PC-3 (cell line): Measurements from ENCODE around the gene STARD9. TPM values are rescaled to one million over a fixed set of nuclear protein-coding genes. Genes with fewer than 3 reads are reported as not detected.

ENCODE experiments used
- ATAC-seq: fragments of 200-7000 bp; cut with Tn5 transposase; 2 replicates; pipeline ENCODE4 v1.9.1; 2020; ENCODE audit warnings: mild to moderate bottlenecking, moderate library complexity
- BruUV-seq: library from RNA; stranded (reverse); fragments of 400-500 nt; replicated peaks from 2 replicates; lab custom pipeline; 2021; lab: Mats Ljungman, UMichigan
- CTCF ChIA-PET: fragments of 300-600 bp; sonication (Branson Sonifier 250); formaldehyde crosslinking; loops from one replicate; lab custom pipeline; 2022; ENCODE audit warnings: antibody characterized with exemption; lab: Charles Lee
- POLR2A ChIA-PET: fragments of 300-600 bp; sonication (Branson Sonifier 250); formaldehyde crosslinking; loops from one replicate; lab custom pipeline; 2022; ENCODE audit warnings: antibody characterized with exemption; ENCODE audit not compliant: unreplicated experiment; lab: Charles Lee
- DNase-seq: peaks from one replicate; pipeline ENCODE4 v3.0.0-alpha.2; 2015
- H2AFZ ChIP-seq: fragments of 300-600 bp; sonication (generic); 2 replicates; pipeline ENCODE4 v1.6.0; 2016; ENCODE audit warnings: antibody characterized with exemption, low read length
- H3F3A ChIP-seq: fragments of 300-600 bp; sonication (generic); one replicate; pipeline ENCODE4 v1.6.0; 2017; ENCODE audit warnings: antibody characterized with exemption, low read length, control low read depth, mild to moderate bottlenecking; ENCODE audit not compliant: unreplicated experiment
- H3K27ac ChIP-seq: fragments of 300-600 bp; sonication (generic); 2 replicates; pipeline ENCODE4 v1.5.1; 2016; ENCODE audit warnings: mild to moderate bottlenecking, low read length
- H3K27me3 ChIP-seq: fragments of 300-600 bp; sonication (generic); 2 replicates; pipeline ENCODE4 v1.6.1; 2016; ENCODE audit warnings: low read length, mixed read lengths
- H3K36me3 ChIP-seq: fragments of 300-600 bp; sonication (generic); 2 replicates; pipeline ENCODE4 v1.6.1; 2016; ENCODE audit warnings: low read depth, mixed run types, low read length, mixed read lengths
- H3K4me1 ChIP-seq: fragments of 300-600 bp; sonication (generic); 2 replicates; pipeline ENCODE4 v1.5.1; 2016; ENCODE audit warnings: low read length; ENCODE audit not compliant: insufficient read depth
- H3K4me2 ChIP-seq: fragments of 300-600 bp; sonication (generic); 2 replicates; pipeline ENCODE4 v1.6.0; 2016; ENCODE audit warnings: low read length
- H3K4me3 ChIP-seq: fragments of 300-600 bp; sonication (generic); 2 replicates; pipeline ENCODE4 v1.5.1; 2016; ENCODE audit warnings: mild to moderate bottlenecking, low read length, mixed read lengths
- H3K79me2 ChIP-seq: fragments of 300-600 bp; sonication (generic); 2 replicates; pipeline ENCODE4 v1.6.1; 2017; ENCODE audit warnings: low read length, mixed read lengths
- H3K9ac ChIP-seq: fragments of 300-600 bp; sonication (generic); 2 replicates; pipeline ENCODE4 v1.6.0; 2016; ENCODE audit warnings: mild to moderate bottlenecking, low read length
- H3K9me2 ChIP-seq: fragments of 300-600 bp; sonication (generic); replicated peaks from 2 replicates; pipeline ENCODE4 v1.6.1; 2016; ENCODE audit warnings: mixed run types, low read length, mixed read lengths
- H3K9me3 ChIP-seq: fragments of 300-600 bp; sonication (generic); 2 replicates; pipeline ENCODE4 v1.6.1; 2016; ENCODE audit warnings: low read length, mixed read lengths
- H4K20me1 ChIP-seq: fragments of 300-600 bp; sonication (generic); 2 replicates; pipeline ENCODE4 v1.6.1; 2016; ENCODE audit warnings: low read length, mixed read lengths
- CTCF ChIP-seq: fragments of 300-600 bp; sonication (generic); conservative IDR thresholded peaks from 2 replicates; pipeline ENCODE4 v1.5.1; 2017; ENCODE audit warnings: antibody characterized with exemption, low read depth, mild to moderate bottlenecking, low read length
- EZH2 ChIP-seq: fragments of 300-600 bp; sonication (generic); IDR thresholded peaks from one replicate; pipeline ENCODE4 v1.6.1; 2017; ENCODE audit warnings: antibody characterized with exemption, mild to moderate bottlenecking, low read length; ENCODE audit not compliant: unreplicated experiment
- EZH2phosphoT487 ChIP-seq: fragments of 300-600 bp; sonication (generic); IDR thresholded peaks from 2 replicates; pipeline ENCODE4 v1.6.1; 2018; ENCODE audit warnings: mild to moderate bottlenecking, antibody characterized with exemption, low read length, borderline replicate concordance
- intact Hi-C: fragments of 100-400 bp; cut with micrococcal nuclease; formaldehyde crosslinking; loops from 2 replicates; pipeline ENCODE4 v1.9.0; 2023
- total RNA-seq: library from RNA; depleted of rRNA; stranded (reverse); fragments of >200 nt; gene quantifications from 2 replicates; pipeline ENCODE4 v1.2.3, GENCODE V29; 2014

The STARD9 gene
- total RNA-seq, 1 experiment from 2014 or later: 5.0 TPM

GRCh38 chr15:42576040-42576594, 711 bp downstream of the STARD9 start:
- no peaks in the 10 kb centered on the region for H3K27me3 ChIP-seq
- no peaks in the 10 kb centered on the region for H3K36me3 ChIP-seq
- ChIA-PET CTCF (no interaction called here), POLR2A (interaction anchor here (1.2 kb wide), 1 partner anchor 28 kb away, joined by 8 read pairs; no protein-coding TSS in a partner anchor)
- DNase-seq (no peak), ATAC-seq (no peak)
- peak overlapping the region; percentile 56 for H3K9ac ChIP-seq
- no peaks in the 10 kb centered on the region for H3K9me2 ChIP-seq
- H3K79me2 ChIP-seq: peaks cover 4% of the 10 kb centered on the region; the same call in 1 of the 2 replicates
- H2AFZ ChIP-seq: peak overlapping the region; percentile 100
- H3K9me3 ChIP-seq: no peaks in the 10 kb centered on the region
- BruUV-seq: no TSS peak
- TF ChIP-seq CTCF: no peak
- TF ChIP-seq EZH2: no peak
- TF ChIP-seq EZH2phosphoT487: no peak
- intact Hi-C loops: no loop called here
- H3K27ac ChIP-seq: no peak overlapping the region
- no peaks in the 10 kb centered on the region for H4K20me1 ChIP-seq
- no peaks in the 10 kb centered on the region for H3F3A ChIP-seq
- H3K4me2 ChIP-seq: peak overlapping the region; percentile 100
- peak overlapping the region; percentile 89 for H3K4me3 ChIP-seq
- peaks cover 18% of the 10 kb centered on the region for H3K4me1 ChIP-seq

DNA sequence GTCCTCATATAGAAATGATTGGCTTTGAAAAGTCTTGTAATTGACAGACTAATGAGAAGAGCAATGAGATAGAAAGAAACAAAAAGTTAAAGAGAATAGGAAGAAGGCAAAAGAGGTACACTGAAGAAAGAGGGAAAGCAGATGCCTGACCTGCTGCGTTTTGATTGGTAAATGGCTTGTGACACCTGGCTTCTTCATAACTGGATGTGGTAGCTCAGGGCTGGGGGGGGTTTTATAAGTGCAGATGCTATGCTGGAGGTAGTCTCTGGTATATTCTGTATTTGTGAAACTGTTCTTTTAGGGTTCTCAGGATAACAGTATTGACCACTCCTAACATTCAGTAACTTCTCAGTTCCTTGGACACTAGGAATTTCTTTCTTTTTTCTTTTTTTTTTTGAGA, 1.4 kb downstream of the STARD9 start:
- no peak overlapping the region for H3K9ac ChIP-seq
- BruUV-seq: TSS peak; percentile 32
- POLR2A ChIA-PET: no interaction called here

More for the DNA sequence above, 1.4 kb downstream of the STARD9 start:
- TF ChIP-seq EZH2 (no peak), CTCF (no peak), EZH2phosphoT487 (no peak)
- ATAC-seq (no peak), DNase-seq (no peak)
- H3K27me3 ChIP-seq: no peaks in the 10 kb centered on the region
- H2AFZ ChIP-seq: no peak overlapping the region
- peak overlapping the region; percentile 100; the same call in 1 of the 2 replicates for H3K4me2 ChIP-seq
- H4K20me1 ChIP-seq: no peaks in the 10 kb centered on the region
- peak overlapping the region; percentile 89; the same call in 1 of the 2 replicates for H3K4me3 ChIP-seq
- H3K9me3 ChIP-seq: no peaks in the 10 kb centered on the region
- no peaks in the 10 kb centered on the region for H3K9me2 ChIP-seq
- CTCF ChIA-PET: no interaction called here
- no peaks in the 10 kb centered on the region for H3K36me3 ChIP-seq
- peaks cover 22% of the 10 kb centered on the region for H3K4me1 ChIP-seq
- H3K27ac ChIP-seq: no peak overlapping the region
- intact Hi-C loops: no loop called here
- no peaks in the 10 kb centered on the region for H3F3A ChIP-seq
- peaks cover 4% of the 10 kb centered on the region; the same call in 1 of the 2 replicates for H3K79me2 ChIP-seq
